HUES48 (cell line): Measurements from ENCODE around the gene JAZF1.

Experiments
- H3K27ac ChIP-seq: one replicate; pipeline ENCODE4 v1.7.0; 2013; ENCODE audit warnings: low read depth, low read length, inconsistent platforms
- H3K27me3 ChIP-seq: 2 replicates; pipeline ENCODE4 v1.6.1; 2013; ENCODE audit warnings: mild to moderate bottlenecking, low read length; ENCODE audit not compliant: control insufficient read depth, insufficient read depth
- H3K36me3 ChIP-seq: 2 replicates; pipeline ENCODE4 v1.6.1; 2013; ENCODE audit warnings: low read length; ENCODE audit not compliant: control insufficient read depth, insufficient read depth
- H3K4me1 ChIP-seq: 2 replicates; pipeline ENCODE4 v1.6.1; 2013; ENCODE audit warnings: mild to moderate bottlenecking, low read length; ENCODE audit not compliant: control insufficient read depth, insufficient read depth
- H3K4me3 ChIP-seq: 2 replicates; pipeline ENCODE4 v1.5.1; 2013; ENCODE audit warnings: mild to moderate bottlenecking, low read depth, low read length
- H3K9ac ChIP-seq: 2 replicates; pipeline ENCODE4 v1.6.1; 2013; ENCODE audit warnings: mild to moderate bottlenecking, low read depth, low read length, moderate library complexity
- H3K9me3 ChIP-seq: 2 replicates; pipeline ENCODE4 v1.6.1; 2013; ENCODE audit warnings: low read length; ENCODE audit not compliant: control insufficient read depth, insufficient read depth

JAZF1 gene

GRCh38 chr7:28086198-28086597, 94.4 kb downstream of the JAZF1 start:
- Histone ChIP-seq H3K9ac (no peak overlapping the region), H3K36me3 (no peaks in the 10 kb centered on the region), H3K9me3 (no peaks in the 10 kb centered on the region), H3K27me3 (no peaks in the 10 kb centered on the region), H3K27ac (no peak overlapping the region), H3K4me1 (peaks cover 26% of the 10 kb centered on the region), H3K4me3 (no peak overlapping the region)

DNA sequence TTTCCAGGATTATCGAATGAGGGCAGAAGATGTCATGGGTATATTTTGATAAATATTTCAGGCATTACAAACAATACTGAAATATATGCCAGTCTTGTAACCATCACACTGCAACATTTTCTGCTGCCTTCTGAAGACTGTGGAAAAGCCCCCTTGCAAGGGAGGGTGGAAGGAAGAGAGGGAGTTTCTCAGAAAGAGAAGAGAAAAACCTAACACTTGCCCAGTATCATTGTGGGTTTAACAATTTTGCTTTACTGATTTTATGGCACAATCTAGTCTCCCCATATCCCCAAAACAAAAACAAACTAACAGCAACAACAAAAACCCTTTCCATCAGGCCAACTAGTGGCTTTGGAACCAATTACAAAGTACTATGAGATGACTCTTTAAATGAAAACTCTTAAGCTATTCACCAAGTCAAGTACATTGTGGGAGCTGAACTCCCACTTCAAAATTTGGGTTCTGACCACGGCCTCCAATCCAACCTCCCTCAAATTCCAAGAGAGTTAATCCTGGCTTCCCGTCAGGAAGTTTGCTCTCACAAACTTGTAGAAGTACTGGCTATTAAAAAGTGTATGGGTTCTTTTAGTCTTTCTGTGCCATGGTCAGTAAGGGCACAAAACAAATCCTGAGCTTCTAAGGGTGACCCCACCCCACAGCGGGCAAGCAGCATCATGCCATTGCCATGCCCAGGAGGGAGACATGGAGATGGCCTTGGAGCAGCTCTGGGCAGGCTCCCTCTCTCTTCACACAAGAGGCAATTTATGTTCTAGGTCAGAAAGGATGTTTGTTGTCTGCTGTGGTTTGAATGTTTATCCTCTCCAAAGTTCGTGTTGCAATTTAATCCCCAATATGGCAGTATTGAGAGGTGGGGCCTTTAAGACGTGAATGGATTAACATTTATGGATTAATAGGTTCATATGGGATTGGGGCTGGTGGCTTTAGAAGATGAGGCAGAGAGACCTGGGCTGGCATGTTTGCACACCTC, 96.3 kb downstream of the JAZF1 start:
- peaks cover 28% of the 10 kb centered on the region for H3K4me1 ChIP-seq
- no peaks in the 10 kb centered on the region for H3K36me3 ChIP-seq
- H3K4me3 ChIP-seq = no peak overlapping the region
- no peak overlapping the region for H3K27ac ChIP-seq
- no peaks in the 10 kb centered on the region for H3K9me3 ChIP-seq
- no peak overlapping the region for H3K9ac ChIP-seq
- no peaks in the 10 kb centered on the region for H3K27me3 ChIP-seq

DNA sequence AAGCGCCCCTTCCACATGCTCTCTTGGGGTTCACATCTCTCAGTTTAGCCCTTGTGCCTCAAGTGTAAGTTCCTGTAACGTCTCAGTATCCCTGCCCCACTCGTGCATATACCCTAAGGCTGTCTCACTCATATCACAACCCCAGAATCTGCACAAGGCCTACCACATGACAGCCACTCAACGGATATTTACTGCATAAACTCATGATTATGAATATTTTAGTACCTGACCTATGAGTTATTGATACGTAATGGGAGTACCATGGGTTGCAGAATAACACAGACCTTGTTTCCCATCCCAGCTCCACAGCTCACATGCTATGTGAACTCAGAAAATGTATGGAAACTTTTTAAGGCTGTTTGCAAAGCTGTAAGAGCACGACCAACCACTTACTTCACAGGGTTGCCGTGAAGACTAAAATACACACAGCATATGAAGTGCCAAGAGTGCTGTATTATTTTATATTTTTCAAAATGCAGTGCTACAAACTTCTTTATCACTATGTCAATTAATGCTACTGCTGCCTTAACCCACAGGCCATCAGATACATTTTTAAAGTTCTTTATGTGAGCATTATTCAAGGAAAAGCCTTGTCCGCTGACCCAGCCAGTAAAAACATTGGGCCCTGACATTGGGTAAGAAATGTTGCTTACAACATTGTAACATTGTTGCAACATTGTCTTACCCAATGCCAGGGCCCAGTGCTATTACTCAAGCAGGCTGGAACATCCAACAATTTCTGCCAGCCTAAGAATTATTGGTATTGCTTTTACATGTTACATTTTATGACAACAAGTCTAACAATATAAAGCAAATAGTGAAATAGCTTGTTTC, 97.2 kb downstream of the JAZF1 start:
- no peak overlapping the region for H3K4me3 ChIP-seq
- H3K27me3 ChIP-seq = no peaks in the 10 kb centered on the region
- H3K27ac ChIP-seq = no peak overlapping the region
- H3K4me1 ChIP-seq = peaks cover 19% of the 10 kb centered on the region
- H3K9me3 ChIP-seq = no peaks in the 10 kb centered on the region
- no peaks in the 10 kb centered on the region for H3K36me3 ChIP-seq
- H3K9ac ChIP-seq = no peak overlapping the region

- Histone ChIP-seq H3K4me3 (no peak overlapping the region), H3K27ac (no peak overlapping the region), H3K9me3 (no peaks in the 10 kb centered on the region), H3K9ac (no peak overlapping the region), H3K27me3 (no peaks in the 10 kb centered on the region), H3K36me3 (no peaks in the 10 kb centered on the region), H3K4me1 (peaks cover 9% of the 10 kb centered on the region; the same call in 1 of the 2 replicates)
Observed at GRCh38 chr7:28082071-28082470, 98.5 kb downstream of the JAZF1 start.

- Histone ChIP-seq H3K27ac (no peak overlapping the region), H3K4me3 (no peak overlapping the region), H3K4me1 (peaks cover 8% of the 10 kb centered on the region; the same call in 1 of the 2 replicates), H3K9ac (no peak overlapping the region), H3K36me3 (no peaks in the 10 kb centered on the region), H3K27me3 (no peaks in the 10 kb centered on the region), H3K9me3 (no peaks in the 10 kb centered on the region)
Observed at GRCh38 chr7:28081016-28081415, 99.6 kb downstream of the JAZF1 start.

DNA sequence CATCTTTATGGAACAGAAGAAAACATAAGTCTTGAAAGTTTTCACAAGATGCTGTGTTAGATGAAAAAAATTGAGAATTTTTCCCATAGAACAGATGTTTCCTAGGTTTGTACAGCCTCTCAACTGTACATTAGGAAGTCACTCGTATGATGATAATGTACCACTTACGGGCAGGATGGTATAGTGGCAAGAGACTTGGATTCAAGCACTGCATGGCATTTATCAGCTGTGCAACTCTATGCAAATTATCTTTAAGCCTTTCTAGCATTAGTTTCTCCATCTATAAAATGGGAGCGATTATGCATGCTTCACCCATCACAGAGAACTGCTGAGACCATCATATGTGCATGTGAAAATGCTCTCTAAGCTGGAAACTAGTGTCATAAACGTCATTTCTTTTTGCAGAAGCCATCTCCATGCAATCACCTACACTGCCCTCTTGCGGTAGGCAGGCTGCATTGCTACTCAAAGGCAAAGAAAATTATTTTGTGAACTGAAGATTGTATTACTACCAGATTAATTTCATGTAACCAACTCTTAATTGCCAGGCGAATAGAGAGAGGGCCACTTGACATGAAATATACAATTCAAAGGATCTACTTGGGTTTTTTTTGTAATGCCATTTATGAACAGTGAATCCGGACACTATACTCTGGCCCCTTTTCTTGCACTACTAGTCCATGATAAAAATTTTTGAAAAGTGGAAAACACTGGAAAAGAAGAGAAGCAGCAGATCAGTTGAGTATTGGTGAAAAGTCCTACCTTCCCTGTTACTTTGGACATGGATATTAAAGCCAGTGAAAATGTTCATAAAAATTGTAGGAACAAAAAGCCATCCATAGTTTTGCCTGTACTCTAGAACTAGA, 102.3 kb downstream of the JAZF1 start:
- Histone ChIP-seq H3K4me3 (no peak overlapping the region), H3K27ac (no peak overlapping the region), H3K9ac (no peak overlapping the region), H3K4me1 (peaks cover 12% of the 10 kb centered on the region; the same call in 1 of the 2 replicates), H3K36me3 (no peaks in the 10 kb centered on the region), H3K9me3 (no peaks in the 10 kb centered on the region), H3K27me3 (no peaks in the 10 kb centered on the region)

DNA sequence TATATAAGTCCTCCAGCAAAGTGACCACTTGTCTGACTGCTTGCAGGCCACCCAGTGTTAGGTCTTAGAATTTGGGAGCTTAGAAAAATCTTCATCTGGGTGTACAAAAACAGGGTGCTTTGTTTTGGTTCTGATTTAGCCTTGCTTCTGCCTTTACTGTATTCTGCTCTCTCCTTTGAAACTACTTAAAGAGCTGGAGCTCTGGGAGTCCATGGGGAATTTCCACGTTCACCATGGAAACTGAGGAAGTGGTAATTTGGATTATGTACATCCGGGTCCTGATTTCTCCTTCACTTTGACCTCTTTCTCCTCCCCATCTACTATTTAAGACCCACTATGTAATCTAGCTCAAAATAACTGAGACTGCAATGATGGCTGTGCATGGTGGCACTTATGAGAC, 103.0 kb downstream of the JAZF1 start:
- no peak overlapping the region for H3K4me3 ChIP-seq
- no peaks in the 10 kb centered on the region for H3K9me3 ChIP-seq
- no peak overlapping the region for H3K9ac ChIP-seq
- H3K36me3 ChIP-seq = no peaks in the 10 kb centered on the region
- peaks cover 17% of the 10 kb centered on the region; the same call in 1 of the 2 replicates for H3K4me1 ChIP-seq
- no peak overlapping the region for H3K27ac ChIP-seq
- no peaks in the 10 kb centered on the region for H3K27me3 ChIP-seq

- Histone ChIP-seq H3K9me3 (no peaks in the 10 kb centered on the region), H3K9ac (no peak overlapping the region), H3K36me3 (no peaks in the 10 kb centered on the region), H3K27me3 (no peaks in the 10 kb centered on the region), H3K27ac (no peak overlapping the region), H3K4me3 (no peak overlapping the region), H3K4me1 (peaks cover 26% of the 10 kb centered on the region; the same call in 1 of the 2 replicates)
Observed at GRCh38 chr7:28076423-28077200, 104.0 kb downstream of the JAZF1 start.

- Histone ChIP-seq H3K4me1 (peaks cover 24% of the 10 kb centered on the region; the same call in 1 of the 2 replicates), H3K27me3 (no peaks in the 10 kb centered on the region), H3K27ac (no peak overlapping the region), H3K9ac (no peak overlapping the region), H3K9me3 (no peaks in the 10 kb centered on the region), H3K36me3 (no peaks in the 10 kb centered on the region), H3K4me3 (no peak overlapping the region)
Observed at GRCh38 chr7:28075674-28076358, 104.8 kb downstream of the JAZF1 start.
